WTC11 (cell line): Measurements from ENCODE around the gene MTREX.

ENCODE experiments used
- FOXJ3 ChIP-seq: sonication (generic); formaldehyde crosslinking; IDR thresholded peaks from 2 replicates; pipeline ENCODE4 v1.9.0; 2021; ENCODE audit warnings: missing genetic modification reagents, mild to moderate bottlenecking, borderline replicate concordance
- TF ChIP-seq, protein P1 (sequence below): sonication (generic); formaldehyde crosslinking; IDR thresholded peaks from 2 replicates; pipeline ENCODE4 v1.8.0; 2023; ENCODE audit warnings: missing genetic modification reagents
- TF ChIP-seq, protein P2 (sequence below): sonication (generic); formaldehyde crosslinking; IDR thresholded peaks from 2 replicates; pipeline ENCODE4 v1.8.0; 2022; ENCODE audit warnings: mild to moderate bottlenecking, missing genetic modification reagents

DNA sequence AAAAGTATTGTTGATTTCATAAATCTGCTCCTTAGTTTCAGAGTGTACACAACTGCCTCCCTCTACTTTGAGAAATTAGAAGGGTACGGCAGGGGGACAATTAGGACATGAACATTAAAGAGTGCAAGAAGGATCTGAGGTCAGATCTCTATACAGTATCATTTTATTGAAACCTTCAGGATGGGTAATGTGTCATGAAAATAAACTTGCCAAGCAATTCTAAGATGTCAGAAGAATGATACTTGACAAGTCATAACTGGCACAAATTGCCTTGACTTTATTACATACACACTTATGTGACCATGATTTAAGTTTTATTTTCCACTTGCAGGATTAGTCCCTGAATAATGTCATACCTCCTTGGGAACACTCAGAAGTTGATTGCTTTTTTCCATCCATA lies 134.2 kb downstream of the MTREX start:
- TF ChIP-seq FOXJ3 = no peak
- TF ChIP-seq, protein P1, sequence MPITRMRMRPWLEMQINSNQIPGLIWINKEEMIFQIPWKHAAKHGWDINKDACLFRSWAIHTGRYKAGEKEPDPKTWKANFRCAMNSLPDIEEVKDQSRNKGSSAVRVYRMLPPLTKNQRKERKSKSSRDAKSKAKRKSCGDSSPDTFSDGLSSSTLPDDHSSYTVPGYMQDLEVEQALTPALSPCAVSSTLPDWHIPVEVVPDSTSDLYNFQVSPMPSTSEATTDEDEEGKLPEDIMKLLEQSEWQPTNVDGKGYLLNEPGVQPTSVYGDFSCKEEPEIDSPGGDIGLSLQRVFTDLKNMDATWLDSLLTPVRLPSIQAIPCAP (CRISPR knock-in tag) = no peak
- TF ChIP-seq, protein P2, sequence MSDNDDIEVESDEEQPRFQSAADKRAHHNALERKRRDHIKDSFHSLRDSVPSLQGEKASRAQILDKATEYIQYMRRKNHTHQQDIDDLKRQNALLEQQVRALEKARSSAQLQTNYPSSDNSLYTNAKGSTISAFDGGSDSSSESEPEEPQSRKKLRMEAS (CRISPR knock-in tag) = no peak
